ENCODE data around the gene PIK3C2G.

- no peak for TF ChIP-seq FOXC1 (CRISPR knock-in tag; IDR thresholded peaks at IDR 0.05; ENCODE audit: borderline replicate concordance)
- TF ChIP-seq MAX (IDR thresholded peaks at IDR 0.05): no peak
- TF ChIP-seq ZNF569 (CRISPR knock-in tag; IDR thresholded peaks at IDR 0.05; ENCODE audit: borderline replicate concordance): no peak
- no peak for TF ChIP-seq MED8 (CRISPR knock-in tag; IDR thresholded peaks at IDR 0.05; ENCODE audit: insufficient replicate concordance)
- no peak for TF ChIP-seq FOXK1 (CRISPR knock-in tag; IDR thresholded peaks at IDR 0.05; ENCODE audit: borderline replicate concordance, low read depth)
- TF ChIP-seq POLR2A (IDR thresholded peaks at IDR 0.05; ENCODE audit: insufficient read depth in 1 of 2, low read depth in 2 of 2, low read length in 2 of 2): no peak
- TF ChIP-seq ZNF124 (CRISPR knock-in tag; IDR thresholded peaks at IDR 0.05): no peak
- TF ChIP-seq PHF20 (CRISPR knock-in tag; IDR thresholded peaks at IDR 0.05): no peak
- TF ChIP-seq AKNA (CRISPR knock-in tag; IDR thresholded peaks at IDR 0.05; ENCODE audit: borderline replicate concordance): no peak
- no peak for TF ChIP-seq CTCF (CRISPR knock-in tag; IDR thresholded peaks at IDR 0.05)
- no peak for TF ChIP-seq ZNF326 (CRISPR knock-in tag; IDR thresholded peaks at IDR 0.05; ENCODE audit: borderline replicate concordance)
These were observed 96.8 kb downstream of the PIK3C2G start for GRCh38 chr12:18358077-18358476.
